ENCODE results near the gene HINT1. TPM values are rescaled to one million over a fixed set of nuclear protein-coding genes. Genes with fewer than 3 reads are reported as not detected.
"Not testable (repeated sequence)": the region's sequence is repeated elsewhere in the genome, so short reads cannot be mapped to it uniquely, and the experiment has no call there.

Gene HINT1
- total RNA-seq, 1 donor, result 183 TPM

GRCh38 chr5:131150408-131150807 is 14.6 kb downstream of the HINT1 start:
- no peak overlapping the region for H3K4me3 ChIP-seq (ENCODE audit: low read depth, low read length)
- no peak for TF ChIP-seq CTCF (IDR thresholded peaks at IDR 0.05; ENCODE audit: insufficient read depth, low read depth, low read length)
- DNase-seq (ENCODE audit: low read depth), result no peak

GRCh38 chr5:131148835-131149234 is 16.2 kb downstream of the HINT1 start:
- no peak for DNase-seq (ENCODE audit: low read depth)
- no peak for TF ChIP-seq CTCF (IDR thresholded peaks at IDR 0.05; ENCODE audit: insufficient read depth, low read depth, low read length)
- H3K4me3 ChIP-seq (ENCODE audit: low read depth, low read length), result no peak overlapping the region

GRCh38 chr5:131147258-131147657 is 17.8 kb downstream of the HINT1 start:
- no peak for DNase-seq (ENCODE audit: low read depth)
- no peak for TF ChIP-seq CTCF (IDR thresholded peaks at IDR 0.05; ENCODE audit: insufficient read depth, low read depth, low read length)

GRCh38 chr5:131142970-131143617 is 22.0 kb downstream of the HINT1 start:
- no peak for DNase-seq (ENCODE audit: low read depth)
- H3K4me3 ChIP-seq (ENCODE audit: low read depth, low read length), result no peak overlapping the region
- TF ChIP-seq CTCF (IDR thresholded peaks at IDR 0.05; ENCODE audit: insufficient read depth, low read depth, low read length), result no peak

More at GRCh38 chr5:131147258-131147657, 17.8 kb downstream of the HINT1 start:
- no peak overlapping the region for H3K4me3 ChIP-seq (ENCODE audit: low read depth, low read length)

- no peak for DNase-seq (ENCODE audit: low read depth)
- TF ChIP-seq CTCF (IDR thresholded peaks at IDR 0.05; ENCODE audit: insufficient read depth, low read depth, low read length), result no peak
- no peak overlapping the region for H3K4me3 ChIP-seq (ENCODE audit: low read depth, low read length)
These were observed 25.7 kb downstream of the HINT1 start for GRCh38 chr5:131139321-131139720.

GRCh38 chr5:131138406-131138805 is 26.6 kb downstream of the HINT1 start:
- not testable (repeated sequence) for DNase-seq (ENCODE audit: low read depth); H3K4me3 ChIP-seq (ENCODE audit: low read depth, low read length)

GRCh38 chr5:131133091-131133490 is 32.0 kb downstream of the HINT1 start:
- not testable (repeated sequence) for H3K4me3 ChIP-seq (ENCODE audit: low read depth, low read length); DNase-seq (ENCODE audit: low read depth)

- no peak overlapping the region for H3K4me3 ChIP-seq (ENCODE audit: low read depth, low read length)
- no peak for DNase-seq (ENCODE audit: low read depth)
- no peak for TF ChIP-seq CTCF (IDR thresholded peaks at IDR 0.05; ENCODE audit: insufficient read depth, low read depth, low read length)
These were observed 35.8 kb downstream of the HINT1 start for GRCh38 chr5:131129306-131129705.

- H3K4me3 ChIP-seq (ENCODE audit: low read depth, low read length), result not testable (repeated sequence)
These were observed 37.8 kb downstream of the HINT1 start for GRCh38 chr5:131127244-131127643.

More at GRCh38 chr5:131127244-131127643, 37.8 kb downstream of the HINT1 start:
- not testable (repeated sequence) for DNase-seq (ENCODE audit: low read depth)

All from fibroblast of villous mesenchyme (primary cell).